Heart right ventricle (tissue), 16 donors: Measurements from ENCODE around the gene MTO1. TPM values are rescaled to one million over a fixed set of nuclear protein-coding genes. Genes with fewer than 3 reads are reported as not detected.

Experiments used
- ATAC-seq, 8 donors: fragments of 200-7000 bp; cut with Tn5 transposase; one replicate each; pipeline ENCODE4 v1.9.1; 2020; ENCODE audit warnings: mild to moderate bottlenecking in 8 of 8, moderate library complexity in 8 of 8, moderate number of reproducible peaks in 1 of 8
- DNase-seq, 2 donors: peaks; one replicate each; pipeline ENCODE4 v3.0.0-alpha.2; 2020
- H3K27ac ChIP-seq, 10 donors: fragments of 200-600 bp; sonication (generic) in 2 of 10; one replicate each; pipeline versions ENCODE4 v1.5.0 to v1.8.0; 2020 to 2022; ENCODE audit warnings: mild to moderate bottlenecking in 3 of 10
- H3K27me3 ChIP-seq, 7 donors: fragments of 200-600 bp; one replicate each; pipeline ENCODE4 v1.8.0; 2021 to 2022; ENCODE audit warnings: mild to moderate bottlenecking in 2 of 7
- H3K36me3 ChIP-seq, 9 donors: fragments of 200-600 bp; sonication (generic) in 1 of 9; one replicate each; pipeline versions ENCODE4 v1.5.0 to v1.8.0; 2020 to 2022; ENCODE audit warnings: mild to moderate bottlenecking in 2 of 9
- H3K4me1 ChIP-seq, 9 donors: fragments of 200-600 bp; sonication (generic) in 1 of 9; one replicate each; pipeline versions ENCODE4 v1.5.0 to v1.8.0; 2020 to 2022; ENCODE audit warnings: mild to moderate bottlenecking in 4 of 9
- H3K4me3 ChIP-seq, 10 donors: fragments of 200-600 bp; sonication (generic) in 2 of 10; one replicate each; pipeline versions ENCODE4 v1.5.0 to v1.8.0; 2020 to 2022; ENCODE audit warnings: mild to moderate bottlenecking in 7 of 10, moderate library complexity in 2 of 10
- H3K9me3 ChIP-seq, 11 donors: fragments of 200-600 bp in 10 of 11; sonication (generic) in 2 of 11; one replicate each; pipeline versions ENCODE4 v1.5.0 to v1.8.0; 2013 to 2022; ENCODE audit warnings: mild to moderate bottlenecking in 2 of 11, control low read depth in 1 of 11, moderate library complexity in 1 of 11
- WGBS, 2 donors: extraction: QIAGEN DNeasy Blood & Tissue Kit; methylation state at CpG; one replicate each; pipeline ENCODE4 v1.1.7; 2013; ENCODE audit warnings: inconsistent platforms in 1 of 2; 5-methylcytosine and 5-hydroxymethylcytosine counted together
- intact Hi-C, 10 donors: fragments of 100-400 bp; cut with DNase I; formaldehyde crosslinking; loops; one replicate each; pipeline versions ENCODE4 v1.11.1 to v1.14.2; 2022
- polyA plus RNA-seq, 2 donors: library from polyadenylated mRNA; stranded (reverse); fragments of 200-250 nt; gene quantifications; one replicate each; pipeline ENCODE4 v1.2.3, GENCODE V29; 2013
- total RNA-seq, 10 donors: library from RNA; stranded (reverse); fragmentation: NEBNext Ultra II Directional in 3 of 10; extraction: Animal tissue kit (Norgen Biotek cat#: 25700) in 3 of 10; gene quantifications; one replicate each; pipeline versions ENCODE4 v1.2.1 to v1.2.4, GENCODE V29; 2021 to 2023
- TF ChIP-seq, protein P1 (sequence below), 9 donors: fragments of 200-600 bp; sonication (generic) in 2 of 9; IDR thresholded peaks; one replicate each; pipeline versions ENCODE4 v1.5.0 to v1.8.0; 2021 to 2022; ENCODE audit warnings: antibody characterized with exemption in 9 of 9, mild to moderate bottlenecking in 5 of 9, moderate library complexity in 1 of 9
- donor health status: Arrhythmogenic right ventricular cardiomyopathy.
- donor health status: ischemic (EF 13 %, LVEDD 7.1; RV severe dilation, severe dysfunction).
- donor health status: healthy with polysubstance abuse.
- donor health status: DM: no; HTN: yes; CAD: no.
- donor health status: DM: no; HTN: no; CAD: no.
- donor health status: ischemic (EF 25% LVEDD 6.9; RV normal size, moderate dysfunction).
- donor health status: ischemic (EF 25% LVEDD 5.7; RV mildly dilated, moderate dysfunction).
- donor health status: healthy.
- donor health status: DM: yes; HTN: yes; CAD: no.
- donor health status: Ischemic cardiomyopathy.
- donor health status: ischemic (EF 35%, LVEDD 5.7; RV mildly dilated, moderate dysfunction).
- donor health status: nonischemic (EF 11% LVEDD 7.7; RV severe dilation, severe dysfunction).
- donor health status: DM: yes; HTN: yes; CAD: no.
- donor health status: PGD.
- donor health status: ischemic (EF 29% LVEDD 5.4; RV normal size, mild dysfunction).
- donor health status: nonischemic (EF 23%, LVEDD 6.1; RV moderate dilation, normal function).

The MTO1 gene
- total and polyA plus RNA-seq, 12 donors = 14.4 to 34.2 (median 28.0) TPM

DNA sequence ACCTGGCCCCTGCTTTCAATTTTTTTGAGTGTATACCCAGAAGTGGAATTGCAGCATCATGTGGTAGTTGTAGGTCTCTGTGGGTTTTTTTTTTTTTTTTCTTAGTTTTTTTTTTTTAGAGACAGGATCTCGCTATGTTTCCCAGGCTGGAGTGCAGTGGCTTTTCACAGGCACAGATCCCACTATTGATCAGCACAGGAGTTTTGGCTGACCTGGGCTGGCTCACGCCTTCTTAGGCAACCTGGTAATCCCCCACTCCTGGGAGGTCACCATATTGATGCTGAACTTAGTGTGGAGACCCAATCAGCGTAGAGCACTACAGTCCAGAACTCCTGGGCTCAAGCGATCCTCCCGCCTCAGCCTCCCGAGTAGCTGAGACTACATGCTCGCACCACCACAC is 25.9 kb downstream of the MTO1 start:
- Histone ChIP-seq H3K4me1 (no peaks in the 10 kb centered on the region), H3K27me3 (no peaks in the 10 kb centered on the region), H3K9me3 (peaks cover 0 to 8% (median 4%) of the 10 kb centered on the region in 11 donors), H3K36me3 (peaks cover 0 to 100% (median 51%) of the 10 kb centered on the region in 9 donors), H3K4me3 (no peak overlapping the region), H3K27ac (no peak overlapping the region)
- DNase-seq (no peak), ATAC-seq (no peak)
- intact Hi-C loops = no loop called here
- TF ChIP-seq, protein P1, sequence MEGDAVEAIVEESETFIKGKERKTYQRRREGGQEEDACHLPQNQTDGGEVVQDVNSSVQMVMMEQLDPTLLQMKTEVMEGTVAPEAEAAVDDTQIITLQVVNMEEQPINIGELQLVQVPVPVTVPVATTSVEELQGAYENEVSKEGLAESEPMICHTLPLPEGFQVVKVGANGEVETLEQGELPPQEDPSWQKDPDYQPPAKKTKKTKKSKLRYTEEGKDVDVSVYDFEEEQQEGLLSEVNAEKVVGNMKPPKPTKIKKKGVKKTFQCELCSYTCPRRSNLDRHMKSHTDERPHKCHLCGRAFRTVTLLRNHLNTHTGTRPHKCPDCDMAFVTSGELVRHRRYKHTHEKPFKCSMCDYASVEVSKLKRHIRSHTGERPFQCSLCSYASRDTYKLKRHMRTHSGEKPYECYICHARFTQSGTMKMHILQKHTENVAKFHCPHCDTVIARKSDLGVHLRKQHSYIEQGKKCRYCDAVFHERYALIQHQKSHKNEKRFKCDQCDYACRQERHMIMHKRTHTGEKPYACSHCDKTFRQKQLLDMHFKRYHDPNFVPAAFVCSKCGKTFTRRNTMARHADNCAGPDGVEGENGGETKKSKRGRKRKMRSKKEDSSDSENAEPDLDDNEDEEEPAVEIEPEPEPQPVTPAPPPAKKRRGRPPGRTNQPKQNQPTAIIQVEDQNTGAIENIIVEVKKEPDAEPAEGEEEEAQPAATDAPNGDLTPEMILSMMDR (IDR thresholded peaks at IDR 0.05) = no peak
- WGBS, 2 donors = 91 to 98% methylated on average over 7 of the region's 7 CpGs

DNA sequence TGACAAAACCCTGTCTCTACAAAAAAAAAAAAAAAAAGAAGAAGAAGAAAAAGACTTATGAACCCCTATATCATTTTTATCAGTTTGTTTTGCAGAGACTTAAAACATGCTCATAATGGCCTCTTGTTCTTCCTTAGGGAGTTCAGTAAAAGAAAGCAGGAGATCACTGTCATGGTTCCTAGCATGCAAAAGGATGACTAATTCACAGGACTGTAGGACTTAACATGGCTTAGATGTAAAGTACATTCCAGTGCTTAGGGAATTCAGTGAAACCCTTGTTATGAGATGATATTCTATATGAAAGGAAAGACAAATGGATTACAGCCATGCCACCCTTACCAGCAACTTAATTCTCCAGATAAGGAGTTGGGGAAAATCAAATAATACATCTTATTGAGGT is 29.8 kb downstream of the MTO1 start:
- H3K36me3 ChIP-seq = peaks cover 0 to 100% (median 56%) of the 10 kb centered on the region in 9 donors
- H3K27me3 ChIP-seq = no peaks in the 10 kb centered on the region

DNA sequence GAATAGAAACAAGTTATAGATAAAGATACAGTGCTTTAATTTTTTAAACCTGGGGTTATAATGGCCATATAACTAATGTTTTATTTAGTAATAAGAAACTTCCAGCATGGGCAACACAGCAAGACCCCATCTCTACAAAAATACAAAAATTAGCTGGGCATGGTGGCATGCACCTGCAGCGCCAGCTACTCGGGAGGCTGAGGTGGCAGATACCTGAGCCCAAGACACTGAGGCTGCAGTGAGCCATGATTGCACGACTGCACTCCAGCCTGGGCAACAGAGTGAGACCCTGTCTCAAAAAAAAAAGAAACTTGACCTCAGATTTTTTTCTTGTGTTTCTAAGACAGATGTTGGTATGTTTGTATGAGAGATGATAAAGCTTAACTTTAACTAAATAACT is 36.4 kb downstream of the MTO1 start:
- peaks cover 0 to 2% (median 0%) of the 10 kb centered on the region in 9 donors for H3K4me1 ChIP-seq
- no peak overlapping the region for H3K27ac ChIP-seq
- H3K9me3 ChIP-seq = no peaks in the 10 kb centered on the region
- intact Hi-C loops = no loop called here
- peaks cover 0 to 100% (median 80%) of the 10 kb centered on the region in 9 donors for H3K36me3 ChIP-seq
- ATAC-seq = no peak
- DNase-seq = no peak
- WGBS, 2 donors = 95 to 96% methylated on average over 3 of the region's 3 CpGs
- no peak overlapping the region for H3K4me3 ChIP-seq
- no peaks in the 10 kb centered on the region for H3K27me3 ChIP-seq
- TF ChIP-seq, protein P1 (IDR thresholded peaks at IDR 0.05) = no peak

More for the DNA sequence above, 29.8 kb downstream of the MTO1 start:
- intact Hi-C loops = no loop called here
- no peak overlapping the region for H3K4me3 ChIP-seq
- H3K9me3 ChIP-seq = peaks cover 0 to 8% (median 4%) of the 10 kb centered on the region in 11 donors
- TF ChIP-seq, protein P1 (IDR thresholded peaks at IDR 0.05) = no peak
- H3K27ac ChIP-seq = no peak overlapping the region
- no peak for ATAC-seq
- DNase-seq = no peak
- H3K4me1 ChIP-seq = no peaks in the 10 kb centered on the region

DNA sequence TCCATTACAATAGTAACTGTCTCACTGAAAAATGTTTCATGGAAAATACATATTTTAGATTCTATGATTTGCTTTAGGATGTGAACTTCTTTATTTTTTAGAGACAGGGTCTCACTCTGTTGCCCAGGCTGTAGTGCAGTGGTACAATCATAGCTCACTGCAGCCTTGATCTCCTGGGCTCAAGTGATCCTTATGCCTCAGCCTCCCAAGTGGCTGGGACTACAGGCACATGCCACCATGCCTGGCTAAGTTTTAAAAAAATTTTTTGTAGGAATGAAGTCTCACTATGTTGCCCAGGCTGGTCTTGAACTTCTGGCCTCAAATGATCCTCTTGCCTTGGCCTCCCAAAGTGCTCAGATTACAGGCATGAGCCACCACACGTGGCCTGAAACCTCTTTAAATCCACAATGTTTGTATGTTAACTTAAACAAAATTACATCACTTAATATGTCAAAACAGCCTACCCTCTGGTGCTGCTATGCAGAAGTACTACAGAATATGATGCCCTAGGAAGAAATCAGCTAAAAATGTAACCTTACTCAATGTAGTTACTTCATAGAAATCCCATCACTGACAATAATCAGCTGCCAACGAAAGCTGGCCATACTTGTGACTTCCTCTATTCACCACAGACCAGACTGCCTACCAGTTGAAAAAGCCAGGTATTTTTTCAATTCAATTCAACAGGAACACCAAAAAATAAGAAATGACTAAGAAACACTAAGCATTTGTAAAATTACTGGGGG is 41.7 kb downstream of the MTO1 start:
- H3K36me3 ChIP-seq = peaks cover 0 to 71% (median 53%) of the 10 kb centered on the region in 9 donors
- WGBS, 2 donors = 71 to 84% methylated on average over 2 of the region's 2 CpGs
- intact Hi-C loops = no loop called here

More for the DNA sequence above, 41.7 kb downstream of the MTO1 start:
- Histone ChIP-seq H3K27ac (no peak overlapping the region), H3K9me3 (peaks cover 0 to 3% (median 0%) of the 10 kb centered on the region in 11 donors), H3K4me3 (no peak overlapping the region), H3K4me1 (peaks cover 0 to 10% (median 0%) of the 10 kb centered on the region in 9 donors), H3K27me3 (no peaks in the 10 kb centered on the region)
- DNase-seq (no peak), ATAC-seq (no peak)
- TF ChIP-seq, protein P1 (IDR thresholded peaks at IDR 0.05) = no peak
